Neutrophil (primary cell): ENCODE results near the gene SLC30A9.

Experiments
- H3K27ac ChIP-seq: fragments of 200-600 bp; sonication (generic); 2 replicates; pipeline ENCODE4 v1.5.1; 2016; ENCODE audit warnings: mild to moderate bottlenecking, moderate library complexity
- H3K27me3 ChIP-seq: fragments of 200-600 bp; sonication (generic); 2 replicates; pipeline ENCODE4 v1.6.0; 2016; ENCODE audit warnings: mild to moderate bottlenecking
- H3K36me3 ChIP-seq: fragments of 200-600 bp; sonication (generic); 2 replicates; pipeline ENCODE4 v1.5.1; 2017
- H3K4me1 ChIP-seq, 2 experiments: fragments of 200-600 bp in 1 of 2; sonication (generic) in 1 of 2; 1 replicate in 1 of 2; 2 replicates in 1 of 2; pipeline versions ENCODE4 v1.5.1 to v1.6.1; 2013 to 2016; ENCODE audit warnings: low read depth in 1 of 2, low read length in 1 of 2, mild to moderate bottlenecking in 1 of 2, moderate library complexity in 1 of 2; ENCODE audit not compliant: control insufficient read depth in 1 of 2, insufficient read depth in 1 of 2
- H3K4me3 ChIP-seq, 2 experiments: fragments of 200-600 bp in 1 of 2; sonication (generic) in 1 of 2; 1 replicate in 1 of 2; 2 replicates in 1 of 2; pipeline ENCODE4 v1.5.1; 2013 to 2016; ENCODE audit warnings: low read depth in 1 of 2, low read length in 1 of 2, mild to moderate bottlenecking in 1 of 2, moderate library complexity in 1 of 2
- H3K9me3 ChIP-seq: fragments of 200-600 bp; sonication (generic); 2 replicates; pipeline ENCODE4 v1.5.1; 2016
- CTCF ChIP-seq: fragments of 200-600 bp; sonication (generic); IDR thresholded peaks from 2 replicates; pipeline ENCODE4 v1.5.1; 2016; ENCODE audit warnings: antibody characterized with exemption

The SLC30A9 gene

DNA sequence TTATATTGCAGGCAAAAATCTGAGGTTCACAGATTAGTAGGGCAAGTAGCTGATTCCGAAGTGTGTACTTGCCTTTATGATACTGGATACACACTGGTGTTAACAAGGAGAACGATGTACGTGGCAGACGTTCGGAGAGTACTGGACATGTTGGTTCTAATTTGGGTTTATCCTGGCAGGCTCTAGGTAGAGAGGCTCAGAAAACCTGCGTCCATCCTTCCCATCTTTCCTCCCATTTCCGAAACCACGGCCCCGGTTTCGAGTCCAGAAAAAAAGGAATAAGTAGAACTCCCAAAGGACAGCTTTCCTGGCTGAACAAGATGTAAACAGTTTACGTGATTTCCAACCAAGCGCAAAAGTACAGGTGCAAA is 351 bp upstream of the SLC30A9 start:
- peaks cover 16 to 20% of the 10 kb centered on the region in 2 experiments for H3K4me1 ChIP-seq
- peak overlapping the region; percentile 85 to 97 for H3K4me3 ChIP-seq
- no peaks in the 10 kb centered on the region for H3K36me3 ChIP-seq
- no peak for TF ChIP-seq CTCF
- H3K27me3 ChIP-seq = peaks cover 32% of the 10 kb centered on the region
- peak overlapping the region; percentile 91 for H3K27ac ChIP-seq
- H3K9me3 ChIP-seq = no peaks in the 10 kb centered on the region

- no peak overlapping the region for H3K27ac ChIP-seq
- H3K36me3 ChIP-seq = no peaks in the 10 kb centered on the region
- peaks cover 16 to 20% of the 10 kb centered on the region in 2 experiments for H3K4me1 ChIP-seq
- peaks cover 19% of the 10 kb centered on the region for H3K27me3 ChIP-seq
- H3K9me3 ChIP-seq = no peaks in the 10 kb centered on the region
- H3K4me3 ChIP-seq = no peak overlapping the region
- TF ChIP-seq CTCF = no peak
Observed at GRCh38 chr4:41991916-41992767, 1.8 kb downstream of the SLC30A9 start.

DNA sequence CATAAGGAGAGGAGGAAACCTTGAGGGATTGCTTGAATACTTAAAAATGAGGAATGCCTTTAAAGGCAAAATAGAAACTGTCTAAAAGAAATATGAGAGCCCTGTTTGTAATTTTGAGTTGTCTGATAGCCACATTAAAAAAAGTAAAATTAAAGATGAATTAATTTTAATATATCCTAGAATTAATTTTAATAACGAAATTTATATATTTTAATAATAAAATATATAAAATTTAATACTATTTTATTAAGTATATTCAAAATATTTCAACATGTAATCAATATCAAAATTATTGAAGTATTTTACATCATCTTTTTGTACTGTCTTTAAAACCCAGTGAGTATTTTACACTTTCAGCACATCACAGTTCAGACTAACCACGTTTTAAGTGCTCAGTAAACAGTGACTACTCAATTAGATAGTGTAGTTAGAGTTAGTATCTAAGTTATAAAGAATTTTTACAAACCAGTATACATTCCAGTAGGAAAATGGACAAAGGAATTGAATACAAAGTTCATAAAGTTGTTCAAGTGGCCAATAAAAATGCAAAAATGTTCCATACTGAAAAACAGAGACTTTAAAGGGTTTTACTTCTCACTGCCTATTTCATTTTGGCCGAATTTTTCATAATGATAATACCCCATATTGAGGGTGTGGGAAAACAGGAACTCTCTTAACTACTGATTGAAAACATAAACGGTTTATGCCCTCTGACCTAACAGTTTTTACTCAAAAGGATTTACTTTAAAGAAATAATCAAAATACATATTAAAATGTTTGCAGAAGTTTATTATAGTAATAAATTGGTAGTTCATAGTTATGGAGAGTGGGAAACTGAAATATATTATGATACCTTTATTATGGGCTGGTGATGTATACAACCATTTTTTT is 2.9 kb downstream of the SLC30A9 start:
- no peak overlapping the region for H3K4me3 ChIP-seq

DNA sequence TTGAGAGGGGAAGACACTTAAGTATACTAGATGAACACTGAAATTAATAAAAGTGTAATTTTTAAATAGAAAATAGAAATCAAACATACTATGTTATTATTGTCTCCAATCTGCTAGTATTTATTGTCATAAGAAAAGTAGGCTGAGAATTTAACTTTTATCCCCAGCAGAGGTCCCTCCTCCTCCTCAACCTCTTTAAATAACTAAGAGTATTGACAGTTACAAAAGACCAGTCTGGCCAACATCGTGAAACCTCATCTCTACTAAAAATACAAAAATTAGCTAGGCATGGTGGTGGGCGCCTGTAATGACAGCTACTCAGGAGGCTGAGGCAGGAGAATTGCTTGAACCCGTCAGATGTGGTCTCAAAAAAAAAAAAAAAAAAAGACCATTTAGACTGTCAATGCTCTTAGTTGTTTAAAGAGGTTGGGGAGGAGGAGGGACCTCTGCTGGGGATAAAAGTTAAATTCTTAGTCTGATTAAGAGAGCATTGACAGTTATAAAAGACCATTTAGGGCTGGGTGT is 4.2 kb downstream of the SLC30A9 start:
- no peaks in the 10 kb centered on the region for H3K9me3 ChIP-seq
- no peak for TF ChIP-seq CTCF
- peaks cover 12% of the 10 kb centered on the region for H3K27me3 ChIP-seq

More for the DNA sequence above, 2.9 kb downstream of the SLC30A9 start:
- H3K27me3 ChIP-seq = peaks cover 18% of the 10 kb centered on the region
- H3K27ac ChIP-seq = no peak overlapping the region
- H3K36me3 ChIP-seq = no peaks in the 10 kb centered on the region
- H3K9me3 ChIP-seq = no peaks in the 10 kb centered on the region
- no peak for TF ChIP-seq CTCF
- H3K4me1 ChIP-seq = peaks cover 16 to 20% of the 10 kb centered on the region in 2 experiments

DNA sequence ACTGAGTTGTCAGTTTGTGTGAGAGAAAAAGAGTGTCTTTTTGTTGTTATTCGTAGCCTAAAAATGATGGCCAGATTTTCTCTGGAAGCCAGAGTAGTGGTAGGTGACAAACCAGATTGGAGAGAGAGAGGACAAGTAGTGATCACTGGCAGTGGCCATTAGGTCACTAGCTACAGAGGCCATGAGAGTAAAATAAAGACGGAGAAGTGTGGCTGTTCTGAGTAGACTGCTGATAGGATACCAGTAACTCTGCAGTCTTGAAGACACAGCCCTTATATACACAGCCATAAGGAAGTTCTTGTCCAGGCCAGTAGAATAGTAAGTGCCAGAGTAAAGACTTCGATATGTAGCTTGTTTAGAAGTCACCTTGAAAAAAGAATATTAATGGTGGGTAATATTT is 7.7 kb downstream of the SLC30A9 start:
- Histone ChIP-seq H3K4me3 (no peak overlapping the region), H3K9me3 (no peaks in the 10 kb centered on the region), H3K4me1 (no peaks in the 10 kb centered on the region), H3K27me3 (no peaks in the 10 kb centered on the region), H3K27ac (no peak overlapping the region), H3K36me3 (peaks cover 7% of the 10 kb centered on the region)
- TF ChIP-seq CTCF = no peak

More for the DNA sequence above, 4.2 kb downstream of the SLC30A9 start:
- peaks cover 16% of the 10 kb centered on the region in 2 experiments for H3K4me1 ChIP-seq
- no peak overlapping the region for H3K27ac ChIP-seq
- no peak overlapping the region for H3K4me3 ChIP-seq
- H3K36me3 ChIP-seq = no peaks in the 10 kb centered on the region
